GM19043 (cell line): ENCODE data around the gene PCLAF.
"Not testable (repeated sequence)": the region's sequence is repeated elsewhere in the genome, so short reads cannot be mapped to it uniquely, and the experiment has no call there.

Experiments used
- ATAC-seq: cut with Tn5 transposase; IDR thresholded peaks from one replicate; pipeline ENCODE4 v1.9.1; 2021; ENCODE audit warnings: low read depth; ENCODE audit not compliant: unreplicated experiment

Gene PCLAF

GRCh38 chr15:64326975-64327374 lies 54.3 kb downstream of the PCLAF start:
- not testable (repeated sequence) for ATAC-seq

- not testable (repeated sequence) for ATAC-seq
These were observed 54.8 kb downstream of the PCLAF start for GRCh38 chr15:64326458-64326857.

GRCh38 chr15:64324165-64324877 lies 56.9 kb downstream of the PCLAF start:
- no peak for ATAC-seq

GRCh38 chr15:64315216-64315615 lies 66.0 kb downstream of the PCLAF start:
- ATAC-seq = no peak

GRCh38 chr15:64314456-64314855 lies 66.8 kb downstream of the PCLAF start:
- no peak for ATAC-seq
